BJ (cell line): ENCODE measurements around the gene TP53I11. TPM values are rescaled to one million over a fixed set of nuclear protein-coding genes. Genes with fewer than 3 reads are reported as not detected.

Source experiments
- CTCF ChIA-PET: fragments of 350-600 bp; formaldehyde crosslinking; extraction: SDS; loops from one replicate; lab custom pipeline; 2021; ENCODE audit warnings: antibody characterized with exemption, inconsistent platforms; lab: Yijun Ruan, JAX
- POLR2A ChIA-PET: fragments of 300-600 bp; sonication (Branson Sonifier 250); formaldehyde crosslinking; extraction: SDS; loops from one replicate; lab custom pipeline; 2021; ENCODE audit warnings: antibody characterized with exemption; lab: Charles Lee
- DNase-seq: peaks from one replicate; pipeline ENCODE4 v3.0.0-alpha.2; 2011; ENCODE audit warnings: low read depth
- H3K27me3 ChIP-seq: 2 replicates; pipeline ENCODE4 v1.6.0; 2011; ENCODE audit warnings: low read length; ENCODE audit not compliant: control insufficient read depth, insufficient read depth
- H3K36me3 ChIP-seq: 2 replicates; pipeline ENCODE4 v1.5.1; 2011; ENCODE audit warnings: low read length; ENCODE audit not compliant: control insufficient read depth, insufficient read depth
- H3K4me3 ChIP-seq: 2 replicates; pipeline ENCODE4 v1.5.1; 2011; ENCODE audit warnings: low read depth, mild to moderate bottlenecking, control low read depth, low read length
- CTCF ChIP-seq: IDR thresholded peaks from 2 replicates; pipeline ENCODE4 v1.5.1; 2011; ENCODE audit warnings: low read depth, mild to moderate bottlenecking, control low read depth, inconsistent platforms, low read length, moderate library complexity; ENCODE audit not compliant: insufficient read depth
- polyA plus RNA-seq: library from polyadenylated mRNA; depleted of rRNA; stranded (reverse); fragments of >200 nt; gene quantifications from 2 replicates; pipeline ENCODE4 v1.2.3, GENCODE V29; 2011

Gene TP53I11
- polyA plus RNA-seq, 1 experiment: 29.6 TPM

- Histone ChIP-seq H3K27me3 (peaks cover 10% of the 10 kb centered on the region), H3K36me3 (no peaks in the 10 kb centered on the region), H3K4me3 (no peak overlapping the region)
- TF ChIP-seq CTCF: no peak
- ChIA-PET CTCF (interaction anchor here (1.3 to 6.3 kb wide), 3 partner anchors 8 to 284 kb away, joined by 3 to 32 read pairs (median 7); no protein-coding TSS in a partner anchor), POLR2A (no interaction called here)
- DNase-seq: no peak
Observed at GRCh38 chr11:44903035-44903434, 47.6 kb downstream of the TP53I11 start.

GRCh38 chr11:44901786-44902185, 48.9 kb downstream of the TP53I11 start:
- peaks cover 10% of the 10 kb centered on the region for H3K27me3 ChIP-seq
- TF ChIP-seq CTCF: no peak
- no peak overlapping the region for H3K4me3 ChIP-seq
- no peak for DNase-seq
- CTCF ChIA-PET: interaction anchor here (0.7 to 6.3 kb wide), 2 partner anchors 9 to 284 kb away, joined by 4 to 32 read pairs; no protein-coding TSS in a partner anchor
- POLR2A ChIA-PET: no interaction called here
- H3K36me3 ChIP-seq: no peaks in the 10 kb centered on the region

- CTCF ChIA-PET: interaction anchor here (0.5 to 6.3 kb wide), 4 partner anchors 10 to 284 kb away, joined by 3 to 32 read pairs (median 6); no protein-coding TSS in a partner anchor
- peaks cover 10% of the 10 kb centered on the region for H3K27me3 ChIP-seq
- DNase-seq: no peak
- POLR2A ChIA-PET: no interaction called here
- no peak for TF ChIP-seq CTCF
- no peak overlapping the region for H3K4me3 ChIP-seq
- no peaks in the 10 kb centered on the region for H3K36me3 ChIP-seq
Observed at GRCh38 chr11:44901120-44901633, 49.5 kb downstream of the TP53I11 start.

- ChIA-PET POLR2A (no interaction called here), CTCF (interaction anchor here (1.1 to 6.3 kb wide), 4 partner anchors 11 to 279 kb away, joined by 3 to 32 read pairs (median 6); no protein-coding TSS in a partner anchor)
- Histone ChIP-seq H3K36me3 (no peaks in the 10 kb centered on the region), H3K27me3 (peaks cover 11% of the 10 kb centered on the region), H3K4me3 (no peak overlapping the region)
- TF ChIP-seq CTCF: no peak
- no peak for DNase-seq
Observed at GRCh38 chr11:44899959-44900358, 50.7 kb downstream of the TP53I11 start.

GRCh38 chr11:44893846-44894617, 56.7 kb downstream of the TP53I11 start:
- CTCF ChIA-PET: interaction anchor here (0.6 to 8.5 kb wide), 51 partner anchors 8 to 337 kb away, joined by 3 to 70 read pairs (median 4); partner anchors contain the start of gene TSPAN18
- POLR2A ChIA-PET: no interaction called here
- no peak for DNase-seq
- no peak overlapping the region for H3K4me3 ChIP-seq
- no peaks in the 10 kb centered on the region for H3K36me3 ChIP-seq
- TF ChIP-seq CTCF: peak; percentile 96
- peaks cover 10% of the 10 kb centered on the region; the same call in 1 of the 2 replicates for H3K27me3 ChIP-seq
